Measurements from ENCODE around the gene POMC.

The POMC gene

GRCh38 chr2:25201265-25201664 lies 32.9 kb upstream of the POMC start:
- H3K27me3 ChIP-seq (ENCODE audit: insufficient read depth, low read length), result no peaks in the 10 kb centered on the region
- no peak overlapping the region for H2AFZ ChIP-seq (ENCODE audit: low read length, unreplicated experiment)

GRCh38 chr2:25198576-25198975 lies 30.2 kb upstream of the POMC start:
- Histone ChIP-seq H3K36me3 (ENCODE audit: insufficient read depth, low read length) (no peaks in the 10 kb centered on the region), H3K4me1 (ENCODE audit: control insufficient read depth, insufficient read depth, low read length, unreplicated experiment) (no peaks in the 10 kb centered on the region), H3K27me3 (ENCODE audit: insufficient read depth, low read length) (no peaks in the 10 kb centered on the region), H2AFZ (ENCODE audit: low read length, unreplicated experiment) (no peak overlapping the region), H3K27ac (ENCODE audit: low read depth, low read length) (no peak overlapping the region), H3K79me2 (ENCODE audit: control insufficient read depth, insufficient read depth, low read length, unreplicated experiment) (no peaks in the 10 kb centered on the region), H3K4me3 (ENCODE audit: low read depth, low read length) (no peak overlapping the region)

More at GRCh38 chr2:25201265-25201664, 32.9 kb upstream of the POMC start:
- no peaks in the 10 kb centered on the region for H3K4me1 ChIP-seq (ENCODE audit: control insufficient read depth, insufficient read depth, low read length, unreplicated experiment)
- no peaks in the 10 kb centered on the region for H3K79me2 ChIP-seq (ENCODE audit: control insufficient read depth, insufficient read depth, low read length, unreplicated experiment)
- H3K4me3 ChIP-seq (ENCODE audit: low read depth, low read length), result no peak overlapping the region
- H3K36me3 ChIP-seq (ENCODE audit: insufficient read depth, low read length), result no peaks in the 10 kb centered on the region
- no peak overlapping the region for H3K27ac ChIP-seq (ENCODE audit: low read depth, low read length)

DNA sequence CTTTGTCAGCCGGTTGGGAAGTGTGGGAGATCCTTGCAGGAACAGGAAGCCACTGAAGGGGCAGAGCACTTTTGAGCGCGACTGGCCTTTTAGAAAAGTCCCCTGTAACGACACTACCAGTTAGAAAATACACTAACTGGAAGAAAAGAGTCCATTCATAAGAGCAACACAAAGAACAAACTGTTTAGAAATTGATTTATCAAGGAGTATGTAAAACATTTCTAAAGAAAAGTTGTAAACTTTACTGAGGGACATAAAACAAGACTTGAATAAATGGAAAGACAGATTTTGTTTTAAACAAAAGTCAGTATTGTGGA lies 29.8 kb upstream of the POMC start:
- Histone ChIP-seq H3K4me1 (ENCODE audit: control insufficient read depth, insufficient read depth, low read length, unreplicated experiment) (no peaks in the 10 kb centered on the region), H3K79me2 (ENCODE audit: control insufficient read depth, insufficient read depth, low read length, unreplicated experiment) (no peaks in the 10 kb centered on the region), H3K27ac (ENCODE audit: low read depth, low read length) (no peak overlapping the region), H3K36me3 (ENCODE audit: insufficient read depth, low read length) (no peaks in the 10 kb centered on the region), H3K4me3 (ENCODE audit: low read depth, low read length) (no peak overlapping the region), H2AFZ (ENCODE audit: low read length, unreplicated experiment) (no peak overlapping the region), H3K27me3 (ENCODE audit: insufficient read depth, low read length) (no peaks in the 10 kb centered on the region)

DNA sequence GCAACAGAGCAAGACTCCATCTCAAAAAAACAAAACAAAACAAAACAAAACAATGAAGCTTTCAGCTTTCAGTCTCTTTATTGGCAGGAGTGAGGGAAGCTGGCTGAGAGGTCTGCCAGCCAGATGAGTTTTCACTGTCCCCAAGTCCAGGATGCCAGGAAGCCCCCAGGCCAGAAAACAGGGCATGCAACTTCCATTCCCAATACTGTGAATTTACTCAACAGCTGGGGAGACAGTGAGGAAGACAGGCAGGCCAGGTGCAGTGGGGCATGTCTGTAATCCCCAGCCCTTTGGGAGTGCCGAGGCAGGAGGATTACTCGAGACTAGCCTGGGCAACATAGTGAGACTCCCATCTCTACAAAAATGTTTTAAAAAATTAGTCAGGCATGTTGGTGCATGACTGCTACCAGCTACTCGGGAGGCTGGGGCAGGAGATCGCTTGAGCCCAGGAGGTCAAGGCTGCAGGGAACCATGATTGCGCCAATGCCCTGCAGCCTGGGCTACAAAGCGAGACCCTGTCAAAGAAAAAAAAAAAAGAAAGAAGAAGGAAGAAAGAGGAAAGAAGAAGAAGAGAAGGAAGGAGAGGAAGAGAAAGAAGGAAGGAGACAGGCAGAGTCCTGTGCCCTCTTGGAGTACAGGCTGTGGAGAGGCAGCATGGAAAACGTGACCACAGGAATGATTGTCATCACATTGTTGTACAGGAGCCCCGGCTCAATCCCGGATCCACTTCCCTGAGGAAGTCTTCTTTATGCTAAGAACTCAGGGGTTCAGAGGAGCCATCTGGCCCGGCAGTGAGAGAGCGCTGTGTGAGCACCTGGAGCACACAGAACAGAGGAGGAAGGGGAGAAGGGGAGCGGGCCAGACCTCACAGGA lies 29.2 kb upstream of the POMC start:
- Histone ChIP-seq H2AFZ (ENCODE audit: low read length, unreplicated experiment) (no peak overlapping the region), H3K4me3 (ENCODE audit: low read depth, low read length) (no peak overlapping the region), H3K27me3 (ENCODE audit: insufficient read depth, low read length) (no peaks in the 10 kb centered on the region), H3K27ac (ENCODE audit: low read depth, low read length) (no peak overlapping the region), H3K79me2 (ENCODE audit: control insufficient read depth, insufficient read depth, low read length, unreplicated experiment) (no peaks in the 10 kb centered on the region), H3K36me3 (ENCODE audit: insufficient read depth, low read length) (no peaks in the 10 kb centered on the region), H3K4me1 (ENCODE audit: control insufficient read depth, insufficient read depth, low read length, unreplicated experiment) (no peaks in the 10 kb centered on the region)

GRCh38 chr2:25194576-25195122 lies 26.3 kb upstream of the POMC start:
- no peak overlapping the region for H3K27ac ChIP-seq (ENCODE audit: low read depth, low read length)
- H3K36me3 ChIP-seq (ENCODE audit: insufficient read depth, low read length), result no peaks in the 10 kb centered on the region
- H3K27me3 ChIP-seq (ENCODE audit: insufficient read depth, low read length), result no peaks in the 10 kb centered on the region
- H3K79me2 ChIP-seq (ENCODE audit: control insufficient read depth, insufficient read depth, low read length, unreplicated experiment), result no peaks in the 10 kb centered on the region
- no peak overlapping the region for H2AFZ ChIP-seq (ENCODE audit: low read length, unreplicated experiment)
- H3K4me1 ChIP-seq (ENCODE audit: control insufficient read depth, insufficient read depth, low read length, unreplicated experiment), result no peaks in the 10 kb centered on the region
- no peak overlapping the region for H3K4me3 ChIP-seq (ENCODE audit: low read depth, low read length)

DNA sequence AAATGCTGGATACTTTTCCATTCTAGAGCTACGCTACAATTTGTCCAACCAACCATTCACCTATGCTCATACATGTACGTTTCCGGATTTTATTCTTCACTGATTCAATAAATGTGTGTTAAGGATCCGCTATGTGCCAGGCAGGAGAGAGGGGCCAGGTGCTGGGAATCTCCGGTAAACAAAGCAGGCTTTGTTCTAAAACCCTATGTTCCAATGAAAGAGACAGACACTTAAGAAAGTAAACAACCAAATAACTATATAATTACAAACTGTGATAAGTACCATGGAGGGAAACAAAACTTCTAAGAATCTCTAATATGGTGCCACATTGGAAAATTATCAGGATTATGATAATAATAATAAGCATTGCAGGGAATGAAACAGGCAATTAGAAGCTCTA lies 22.2 kb upstream of the POMC start:
- H3K4me3 ChIP-seq (ENCODE audit: low read depth, low read length), result no peak overlapping the region
- H3K27ac ChIP-seq (ENCODE audit: low read depth, low read length), result no peak overlapping the region
- H3K79me2 ChIP-seq (ENCODE audit: control insufficient read depth, insufficient read depth, low read length, unreplicated experiment), result no peaks in the 10 kb centered on the region
- H3K4me1 ChIP-seq (ENCODE audit: control insufficient read depth, insufficient read depth, low read length, unreplicated experiment), result no peaks in the 10 kb centered on the region
- H3K36me3 ChIP-seq (ENCODE audit: insufficient read depth, low read length), result no peaks in the 10 kb centered on the region
- H3K27me3 ChIP-seq (ENCODE audit: insufficient read depth, low read length), result no peaks in the 10 kb centered on the region
- no peak overlapping the region for H2AFZ ChIP-seq (ENCODE audit: low read length, unreplicated experiment)

DNA sequence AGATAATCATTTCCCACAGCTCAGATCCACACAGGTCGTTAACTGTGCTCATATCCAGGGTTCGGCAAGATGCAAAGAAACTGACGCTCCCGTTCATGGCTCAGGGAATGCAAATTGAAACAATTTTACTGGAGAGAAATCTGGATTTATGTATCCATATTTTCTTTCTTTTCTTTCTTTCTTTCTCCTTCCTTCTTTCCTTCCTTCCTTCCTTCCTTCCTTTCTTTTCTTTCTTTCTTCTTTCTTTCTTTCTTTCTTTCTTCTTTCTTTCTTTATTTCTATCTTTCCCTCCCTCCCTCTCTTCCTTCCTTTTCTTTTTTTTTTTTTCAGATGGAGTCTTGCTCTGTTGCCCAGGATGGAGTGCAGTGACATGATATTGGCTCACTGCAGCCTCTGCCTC lies 20.0 kb upstream of the POMC start:
- Histone ChIP-seq H3K27me3 (ENCODE audit: insufficient read depth, low read length) (0 out of 2 replicates have a peak, but pooled peaks cover 4% of the 10 kb centered on the region), H3K4me1 (ENCODE audit: control insufficient read depth, insufficient read depth, low read length, unreplicated experiment) (no peaks in the 10 kb centered on the region), H3K4me3 (ENCODE audit: low read depth, low read length) (no peak overlapping the region), H3K27ac (ENCODE audit: low read depth, low read length) (no peak overlapping the region), H3K79me2 (ENCODE audit: control insufficient read depth, insufficient read depth, low read length, unreplicated experiment) (no peaks in the 10 kb centered on the region), H3K36me3 (ENCODE audit: insufficient read depth, low read length) (no peaks in the 10 kb centered on the region), H2AFZ (ENCODE audit: low read length, unreplicated experiment) (no peak overlapping the region)

GRCh38 chr2:25187729-25188350 lies 19.5 kb upstream of the POMC start:
- Histone ChIP-seq H3K4me1 (ENCODE audit: control insufficient read depth, insufficient read depth, low read length, unreplicated experiment) (no peaks in the 10 kb centered on the region), H3K36me3 (ENCODE audit: insufficient read depth, low read length) (no peaks in the 10 kb centered on the region), H3K27me3 (ENCODE audit: insufficient read depth, low read length) (0 out of 2 replicates have a peak, but pooled peaks cover 4% of the 10 kb centered on the region), H3K4me3 (ENCODE audit: low read depth, low read length) (no peak overlapping the region), H3K79me2 (ENCODE audit: control insufficient read depth, insufficient read depth, low read length, unreplicated experiment) (no peaks in the 10 kb centered on the region), H2AFZ (ENCODE audit: low read length, unreplicated experiment) (no peak overlapping the region), H3K27ac (ENCODE audit: low read depth, low read length) (no peak overlapping the region)

GRCh38 chr2:25184254-25184653 lies 15.9 kb upstream of the POMC start:
- Histone ChIP-seq H3K27ac (ENCODE audit: low read depth, low read length) (no peak overlapping the region), H2AFZ (ENCODE audit: low read length, unreplicated experiment) (no peak overlapping the region), H3K36me3 (ENCODE audit: insufficient read depth, low read length) (no peaks in the 10 kb centered on the region), H3K79me2 (ENCODE audit: control insufficient read depth, insufficient read depth, low read length, unreplicated experiment) (no peaks in the 10 kb centered on the region), H3K4me3 (ENCODE audit: low read depth, low read length) (no peak overlapping the region), H3K27me3 (ENCODE audit: insufficient read depth, low read length) (peaks cover 22% of the 10 kb centered on the region), H3K4me1 (ENCODE audit: control insufficient read depth, insufficient read depth, low read length, unreplicated experiment) (no peaks in the 10 kb centered on the region)

DNA sequence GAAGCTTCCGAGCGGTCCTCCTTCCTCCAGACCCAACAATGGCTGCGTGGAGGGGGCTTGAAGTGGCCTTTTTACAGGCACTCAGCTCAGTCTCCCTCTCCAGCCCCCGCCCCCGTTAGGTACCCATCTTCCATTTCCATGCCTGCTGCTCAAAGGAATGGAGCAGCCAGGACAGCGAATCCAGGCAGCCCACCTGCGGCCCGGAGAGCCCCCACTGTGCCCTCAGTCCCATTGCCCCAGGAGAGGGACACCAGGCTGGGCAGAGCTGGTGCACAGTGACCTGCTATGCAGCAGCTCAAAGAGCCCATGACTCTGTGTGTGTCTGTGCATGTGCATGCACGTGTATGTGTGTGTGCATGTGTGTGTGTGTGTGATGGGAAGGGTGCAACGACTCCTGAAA lies 10.6 kb upstream of the POMC start:
- Histone ChIP-seq H3K27ac (ENCODE audit: low read depth, low read length) (no peak overlapping the region), H3K4me1 (ENCODE audit: control insufficient read depth, insufficient read depth, low read length, unreplicated experiment) (no peaks in the 10 kb centered on the region), H2AFZ (ENCODE audit: low read length, unreplicated experiment) (no peak overlapping the region), H3K36me3 (ENCODE audit: insufficient read depth, low read length) (no peaks in the 10 kb centered on the region), H3K79me2 (ENCODE audit: control insufficient read depth, insufficient read depth, low read length, unreplicated experiment) (no peaks in the 10 kb centered on the region), H3K4me3 (ENCODE audit: low read depth, low read length) (no peak overlapping the region), H3K27me3 (ENCODE audit: insufficient read depth, low read length) (peaks cover 63% of the 10 kb centered on the region)

DNA sequence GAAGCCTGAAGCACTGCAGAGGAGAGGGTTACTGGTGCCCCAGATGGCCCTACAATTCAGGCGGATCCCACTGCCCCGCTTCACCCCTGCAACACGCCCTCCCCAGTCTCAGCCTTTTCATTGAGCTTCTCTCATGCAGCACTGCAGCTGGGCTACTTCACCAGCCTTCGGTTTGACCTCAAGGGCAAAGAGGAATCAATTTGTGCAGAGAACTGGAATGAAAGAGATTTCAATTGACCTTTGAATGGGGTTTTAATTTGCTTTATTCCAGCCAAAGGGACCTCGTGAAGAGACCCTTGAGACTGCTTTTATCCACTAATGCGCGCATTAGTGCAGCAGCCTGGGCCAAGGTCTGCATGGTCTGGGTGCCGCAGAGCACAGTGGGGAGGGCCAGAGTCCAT lies 8.8 kb upstream of the POMC start:
- H3K79me2 ChIP-seq (ENCODE audit: control insufficient read depth, insufficient read depth, low read length, unreplicated experiment), result no peaks in the 10 kb centered on the region
- no peaks in the 10 kb centered on the region for H3K4me1 ChIP-seq (ENCODE audit: control insufficient read depth, insufficient read depth, low read length, unreplicated experiment)
- H3K27me3 ChIP-seq (ENCODE audit: insufficient read depth, low read length), result peaks cover 65% of the 10 kb centered on the region
- no peak overlapping the region for H3K27ac ChIP-seq (ENCODE audit: low read depth, low read length)
- no peak overlapping the region for H2AFZ ChIP-seq (ENCODE audit: low read length, unreplicated experiment)
- H3K4me3 ChIP-seq (ENCODE audit: low read depth, low read length), result no peak overlapping the region
- H3K36me3 ChIP-seq (ENCODE audit: insufficient read depth, low read length), result no peaks in the 10 kb centered on the region
